GM12872 (cell line): Measurements from ENCODE around the gene LEP.

Source experiments
- TF ChIP-seq, protein P1 (sequence below): IDR thresholded peaks from 3 replicates; pipeline ENCODE4 v1.5.1; 2011; ENCODE audit warnings: low read depth, mild to moderate bottlenecking, low read length, moderate library complexity; ENCODE audit not compliant: insufficient read depth

Gene LEP

GRCh38 chr7:128254470-128254869 is 13.4 kb downstream of the LEP start:
- TF ChIP-seq, protein P1, sequence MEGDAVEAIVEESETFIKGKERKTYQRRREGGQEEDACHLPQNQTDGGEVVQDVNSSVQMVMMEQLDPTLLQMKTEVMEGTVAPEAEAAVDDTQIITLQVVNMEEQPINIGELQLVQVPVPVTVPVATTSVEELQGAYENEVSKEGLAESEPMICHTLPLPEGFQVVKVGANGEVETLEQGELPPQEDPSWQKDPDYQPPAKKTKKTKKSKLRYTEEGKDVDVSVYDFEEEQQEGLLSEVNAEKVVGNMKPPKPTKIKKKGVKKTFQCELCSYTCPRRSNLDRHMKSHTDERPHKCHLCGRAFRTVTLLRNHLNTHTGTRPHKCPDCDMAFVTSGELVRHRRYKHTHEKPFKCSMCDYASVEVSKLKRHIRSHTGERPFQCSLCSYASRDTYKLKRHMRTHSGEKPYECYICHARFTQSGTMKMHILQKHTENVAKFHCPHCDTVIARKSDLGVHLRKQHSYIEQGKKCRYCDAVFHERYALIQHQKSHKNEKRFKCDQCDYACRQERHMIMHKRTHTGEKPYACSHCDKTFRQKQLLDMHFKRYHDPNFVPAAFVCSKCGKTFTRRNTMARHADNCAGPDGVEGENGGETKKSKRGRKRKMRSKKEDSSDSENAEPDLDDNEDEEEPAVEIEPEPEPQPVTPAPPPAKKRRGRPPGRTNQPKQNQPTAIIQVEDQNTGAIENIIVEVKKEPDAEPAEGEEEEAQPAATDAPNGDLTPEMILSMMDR: no peak

GRCh38 chr7:128255271-128255670 is 14.2 kb downstream of the LEP start:
- TF ChIP-seq, protein P1: no peak

DNA sequence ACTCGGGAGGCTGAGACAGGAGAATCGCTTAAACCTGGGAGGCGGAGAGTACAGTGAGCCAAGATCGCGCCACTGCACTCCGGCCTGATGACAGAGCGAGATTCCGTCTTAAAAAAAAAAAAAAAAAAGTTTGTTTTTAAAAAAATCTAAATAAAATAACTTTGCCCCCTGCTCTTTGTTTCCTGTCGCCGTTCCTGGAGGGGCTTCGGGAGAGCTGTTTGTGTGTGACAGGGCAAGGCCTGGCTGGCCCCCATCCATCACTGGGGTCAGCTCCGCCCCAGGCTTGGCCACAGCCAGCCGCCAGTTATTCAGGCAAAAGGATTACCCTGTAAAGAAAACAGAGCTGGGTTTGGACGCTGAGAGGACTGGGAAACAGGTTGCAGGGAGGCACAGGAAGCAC is 16.4 kb downstream of the LEP start:
- TF ChIP-seq, protein P1: no peak

- TF ChIP-seq, protein P1: no peak
These were observed 18.3 kb downstream of the LEP start for GRCh38 chr7:128259131-128260061.

DNA sequence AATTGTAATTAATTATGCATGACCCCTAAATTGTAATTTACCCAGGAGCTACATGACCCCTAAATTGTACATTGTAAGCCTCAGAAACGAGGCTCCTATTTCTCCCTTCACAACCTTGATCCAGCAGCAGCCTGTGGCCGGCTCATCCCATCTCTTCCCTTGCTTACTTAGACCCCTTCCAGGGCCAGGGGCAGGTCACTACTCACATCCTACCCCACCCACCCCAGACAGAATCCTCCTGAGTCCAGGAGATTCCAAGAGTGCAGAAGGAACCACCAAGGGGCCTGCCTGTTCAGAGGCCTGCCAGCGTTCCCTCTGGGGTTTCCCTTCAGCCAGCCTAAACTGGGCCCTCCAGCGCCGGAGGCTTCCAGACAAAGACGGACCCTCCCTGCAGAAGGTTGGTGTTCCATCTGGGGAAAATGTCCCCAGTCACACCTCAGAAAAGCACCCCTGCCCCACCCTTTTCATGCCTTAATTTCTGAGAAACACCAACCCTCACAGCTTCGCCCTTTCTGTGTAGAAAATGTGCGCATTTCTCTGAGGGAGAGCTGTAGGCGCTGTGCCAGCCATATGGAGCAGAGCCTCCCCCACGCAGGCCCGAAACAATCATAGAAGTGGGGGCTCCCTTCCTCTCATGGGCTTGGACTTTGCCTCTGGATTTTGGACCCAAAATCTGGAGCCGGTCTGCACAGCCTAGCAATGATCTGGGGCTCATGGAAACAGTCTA is 19.2 kb downstream of the LEP start:
- TF ChIP-seq, protein P1: no peak

DNA sequence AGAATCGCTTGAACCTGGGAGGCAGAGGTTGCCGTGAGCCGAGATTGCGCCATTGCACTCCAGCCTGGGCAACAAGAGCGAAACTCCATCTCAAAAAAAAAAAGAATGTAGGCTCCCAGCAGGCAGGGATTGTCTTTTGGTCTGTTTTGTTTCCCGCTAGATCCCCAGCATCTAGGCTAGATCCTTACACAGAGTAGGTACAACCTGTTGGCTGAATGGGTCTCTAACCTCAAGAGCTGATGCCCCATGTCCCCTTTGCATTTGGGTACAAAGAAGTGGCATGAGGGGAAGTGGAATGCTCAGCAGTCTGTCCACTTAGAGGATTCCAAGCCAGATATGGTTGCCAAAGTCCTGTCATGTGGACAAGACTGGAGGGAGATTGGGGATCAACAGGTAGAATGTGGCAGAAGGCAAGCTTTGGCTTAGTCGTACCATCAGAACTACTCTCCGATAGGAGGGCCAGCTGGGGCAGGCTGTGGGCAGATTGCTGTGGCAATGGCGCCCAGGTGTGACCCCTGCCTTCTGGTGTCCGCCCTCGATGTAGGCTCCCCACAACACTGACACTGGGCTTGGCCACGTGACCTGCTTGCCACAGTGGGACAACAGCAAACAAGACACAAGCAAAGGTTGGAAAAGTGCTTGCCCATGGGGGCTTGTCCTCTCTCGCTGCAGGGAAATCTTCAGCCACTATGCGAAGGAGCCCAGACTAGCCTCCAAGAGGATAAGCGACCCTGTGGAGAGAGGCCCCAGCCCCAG is 21.4 kb downstream of the LEP start:
- TF ChIP-seq, protein P1: no peak

DNA sequence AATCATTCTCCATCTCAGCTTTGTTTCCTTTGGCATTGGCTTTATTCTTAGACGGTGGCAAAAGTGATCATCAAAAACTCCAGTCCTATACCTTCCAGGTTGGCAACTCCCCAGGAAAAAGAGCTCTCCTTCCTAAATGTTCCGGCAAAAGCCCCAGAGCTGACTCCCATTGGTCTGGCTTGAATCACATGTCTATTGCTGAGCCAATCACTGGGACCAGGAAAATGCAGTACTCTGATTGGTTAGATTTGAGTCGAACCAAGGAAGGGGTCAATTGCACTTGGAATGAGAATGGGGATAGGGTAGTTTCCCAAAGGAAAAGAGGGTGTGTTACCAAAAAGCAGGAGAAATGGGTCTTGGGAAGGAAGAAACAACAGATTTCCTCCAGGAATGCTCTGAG is 22.3 kb downstream of the LEP start:
- TF ChIP-seq, protein P1: no peak
